Skeletal muscle satellite cell (primary cell): ENCODE results near the gene FLYWCH2.

Source experiments
- H3K27me3 ChIP-seq: 2 replicates; pipeline ENCODE4 v1.7.0; 2013; ENCODE audit warnings: low read length; ENCODE audit not compliant: control insufficient read depth, insufficient read depth
- H3K36me3 ChIP-seq: 2 replicates; pipeline ENCODE4 v1.7.0; 2013; ENCODE audit warnings: mild to moderate bottlenecking, control low read depth, low read length; ENCODE audit not compliant: insufficient read depth
- H3K4me1 ChIP-seq: 2 replicates; pipeline ENCODE4 v1.7.0; 2013; ENCODE audit warnings: low read length; ENCODE audit not compliant: control insufficient read depth, insufficient read depth
- H3K4me2 ChIP-seq: 2 replicates; pipeline ENCODE4 v1.7.0; 2013; ENCODE audit warnings: mild to moderate bottlenecking, low read length
- H3K4me3 ChIP-seq: 2 replicates; pipeline ENCODE4 v1.7.0; 2013; ENCODE audit warnings: low read length
- H3K9ac ChIP-seq: 2 replicates; pipeline ENCODE4 v1.7.0; 2013; ENCODE audit warnings: mild to moderate bottlenecking, low read depth, low read length, moderate library complexity
- H3K9me3 ChIP-seq: replicated peaks from 2 replicates; pipeline ENCODE4 v1.7.0; 2013; ENCODE audit warnings: mild to moderate bottlenecking, control low read depth, low read length

FLYWCH2 gene

GRCh38 chr16:2911638-2912329 is 28.8 kb downstream of the FLYWCH2 start, which contains the start of gene FLYWCH1:
Gene FLYWCH1, plus strand, starts transcription at chr16:2911931. Its CDS starts 17,755 bp downstream, at chr16:2929686.
- peaks cover 12% of the 10 kb centered on the region for H3K36me3 ChIP-seq
- peak within 1 kb of the TSS; percentile 100 for H3K4me2 ChIP-seq
- peaks cover 47% of the 10 kb centered on the region for H3K4me1 ChIP-seq
- no peaks in the 10 kb centered on the region for H3K9me3 ChIP-seq
- H3K4me3 ChIP-seq = peak within 1 kb of the TSS; percentile 94
- H3K27me3 ChIP-seq = no peaks in the 10 kb centered on the region
- peak within 1 kb of the TSS; percentile 89 for H3K9ac ChIP-seq

GRCh38 chr16:2912330-2913199 is 29.6 kb downstream of the FLYWCH2 start:
- no peaks in the 10 kb centered on the region for H3K9me3 ChIP-seq
- peak overlapping the region; percentile 94 for H3K4me3 ChIP-seq
- peak overlapping the region; percentile 89 for H3K9ac ChIP-seq
- H3K4me2 ChIP-seq = peak overlapping the region; percentile 88
- H3K36me3 ChIP-seq = peaks cover 15% of the 10 kb centered on the region
- no peaks in the 10 kb centered on the region for H3K27me3 ChIP-seq
- H3K4me1 ChIP-seq = peaks cover 47% of the 10 kb centered on the region

- Histone ChIP-seq H3K27me3 (no peaks in the 10 kb centered on the region), H3K4me2 (peak overlapping the region; percentile 88), H3K9ac (peak overlapping the region; percentile 89), H3K9me3 (no peaks in the 10 kb centered on the region), H3K4me3 (no peak overlapping the region), H3K36me3 (peaks cover 15% of the 10 kb centered on the region), H3K4me1 (peaks cover 47% of the 10 kb centered on the region)
These were observed 30.6 kb downstream of the FLYWCH2 start for GRCh38 chr16:2913603-2914002.

GRCh38 chr16:2914233-2914632 is 31.2 kb downstream of the FLYWCH2 start:
- H3K9ac ChIP-seq = no peak overlapping the region
- H3K9me3 ChIP-seq = no peaks in the 10 kb centered on the region
- peaks cover 20% of the 10 kb centered on the region for H3K36me3 ChIP-seq
- H3K4me1 ChIP-seq = peaks cover 47% of the 10 kb centered on the region
- no peaks in the 10 kb centered on the region for H3K27me3 ChIP-seq
- H3K4me2 ChIP-seq = no peak overlapping the region
- no peak overlapping the region for H3K4me3 ChIP-seq

- H3K27me3 ChIP-seq = no peaks in the 10 kb centered on the region
- H3K4me2 ChIP-seq = peak overlapping the region; percentile 10
- H3K4me3 ChIP-seq = no peak overlapping the region
- H3K36me3 ChIP-seq = peaks cover 20% of the 10 kb centered on the region
- H3K4me1 ChIP-seq = peaks cover 46% of the 10 kb centered on the region
- H3K9me3 ChIP-seq = no peaks in the 10 kb centered on the region
- H3K9ac ChIP-seq = peak overlapping the region; percentile 28
These were observed 32.3 kb downstream of the FLYWCH2 start for GRCh38 chr16:2915196-2915929.

GRCh38 chr16:2919511-2920255 is 36.7 kb downstream of the FLYWCH2 start:
- Histone ChIP-seq H3K9ac (peak overlapping the region; percentile 15), H3K36me3 (peaks cover 13% of the 10 kb centered on the region), H3K9me3 (no peaks in the 10 kb centered on the region), H3K4me3 (no peak overlapping the region), H3K4me2 (no peak overlapping the region), H3K27me3 (no peaks in the 10 kb centered on the region), H3K4me1 (peaks cover 22% of the 10 kb centered on the region)

GRCh38 chr16:2923481-2923880 is 40.5 kb downstream of the FLYWCH2 start:
- H3K4me3 ChIP-seq = no peak overlapping the region
- no peak overlapping the region for H3K4me2 ChIP-seq
- H3K4me1 ChIP-seq = peaks cover 6% of the 10 kb centered on the region
- no peak overlapping the region for H3K9ac ChIP-seq
- H3K36me3 ChIP-seq = peaks cover 6% of the 10 kb centered on the region
- H3K9me3 ChIP-seq = no peaks in the 10 kb centered on the region
- H3K27me3 ChIP-seq = no peaks in the 10 kb centered on the region

- Histone ChIP-seq H3K4me3 (no peak overlapping the region), H3K4me1 (peaks cover 4% of the 10 kb centered on the region), H3K36me3 (peaks cover 11% of the 10 kb centered on the region), H3K4me2 (no peak overlapping the region), H3K27me3 (no peaks in the 10 kb centered on the region), H3K9me3 (no peaks in the 10 kb centered on the region), H3K9ac (no peak overlapping the region)
These were observed 42.1 kb downstream of the FLYWCH2 start for GRCh38 chr16:2924901-2925755.

GRCh38 chr16:2925951-2926649 is 43.1 kb downstream of the FLYWCH2 start:
- Histone ChIP-seq H3K27me3 (no peaks in the 10 kb centered on the region), H3K4me3 (no peak overlapping the region), H3K9ac (no peak overlapping the region), H3K9me3 (no peaks in the 10 kb centered on the region), H3K4me2 (no peak overlapping the region), H3K4me1 (peaks cover 4% of the 10 kb centered on the region), H3K36me3 (peaks cover 18% of the 10 kb centered on the region)

- no peak overlapping the region for H3K9ac ChIP-seq
- H3K27me3 ChIP-seq = no peaks in the 10 kb centered on the region
- peaks cover 21% of the 10 kb centered on the region for H3K36me3 ChIP-seq
- H3K4me3 ChIP-seq = peak overlapping the region; percentile 25
- H3K4me2 ChIP-seq = peak overlapping the region; percentile 67
- H3K4me1 ChIP-seq = peaks cover 4% of the 10 kb centered on the region
- H3K9me3 ChIP-seq = no peaks in the 10 kb centered on the region
These were observed 43.6 kb downstream of the FLYWCH2 start for GRCh38 chr16:2926650-2926999.
